D341Med (cell line): Measurements from ENCODE around the gene ANXA2R.
A peak's percentile ranks its signal among the peaks of the same experiment; 100 is the strongest.
"Not testable (repeated sequence)": the region's sequence is repeated elsewhere in the genome, so short reads cannot be mapped to it uniquely, and the experiment has no call there.

Experiments
- DNase-seq: peaks from one replicate; pipeline ENCODE4 v3.0.0; 2012; ENCODE audit warnings: low spot score

Gene ANXA2R, protein sequence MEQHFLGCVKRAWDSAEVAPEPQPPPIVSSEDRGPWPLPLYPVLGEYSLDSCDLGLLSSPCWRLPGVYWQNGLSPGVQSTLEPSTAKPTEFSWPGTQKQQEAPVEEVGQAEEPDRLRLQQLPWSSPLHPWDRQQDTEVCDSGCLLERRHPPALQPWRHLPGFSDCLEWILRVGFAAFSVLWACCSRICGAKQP

DNA sequence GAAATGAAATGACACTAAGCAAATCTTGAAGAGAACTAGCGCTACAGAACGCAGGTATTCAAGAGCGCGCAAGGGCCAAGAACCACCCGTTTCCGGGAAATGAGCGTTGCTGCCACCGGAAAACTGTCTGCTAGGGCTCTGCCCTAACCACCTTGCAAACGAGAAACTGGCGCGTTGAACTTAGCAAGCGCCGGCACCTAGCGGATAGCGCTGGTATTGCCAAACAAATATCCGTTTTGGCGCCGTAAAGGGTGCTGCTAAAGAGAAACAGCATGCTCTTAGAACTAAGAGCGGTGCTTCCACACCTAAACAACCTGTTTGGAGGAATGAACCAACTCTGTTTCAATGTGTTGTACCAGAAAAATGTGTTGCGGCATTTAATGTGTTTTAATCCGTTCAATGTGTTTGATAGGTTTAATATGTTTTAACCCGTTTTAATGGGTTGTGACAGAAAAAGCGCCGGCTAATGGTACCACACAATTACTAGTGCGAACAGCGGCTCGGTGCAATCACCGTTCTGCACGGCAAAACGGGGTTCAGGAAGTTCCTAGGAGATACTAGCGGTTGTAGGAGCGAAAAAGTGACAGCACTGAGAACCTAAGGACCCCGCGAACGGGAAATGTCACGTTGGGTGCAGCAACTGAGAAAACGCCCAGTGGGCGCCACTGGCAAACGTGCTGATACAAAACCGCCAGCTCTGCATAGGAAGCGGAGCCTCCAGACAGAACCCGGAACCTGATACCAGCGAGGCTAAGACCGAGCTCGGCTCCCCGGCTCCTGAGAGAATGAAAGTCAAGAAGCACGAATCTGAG is at the start of gene ANXA2R:
Gene ANXA2R (minus strand): TSS at position 33 of the 812 bp plus-strand sequence. CDS start 273 bp downstream, outside the sequence.
- peak; percentile 69 for DNase-seq

DNA sequence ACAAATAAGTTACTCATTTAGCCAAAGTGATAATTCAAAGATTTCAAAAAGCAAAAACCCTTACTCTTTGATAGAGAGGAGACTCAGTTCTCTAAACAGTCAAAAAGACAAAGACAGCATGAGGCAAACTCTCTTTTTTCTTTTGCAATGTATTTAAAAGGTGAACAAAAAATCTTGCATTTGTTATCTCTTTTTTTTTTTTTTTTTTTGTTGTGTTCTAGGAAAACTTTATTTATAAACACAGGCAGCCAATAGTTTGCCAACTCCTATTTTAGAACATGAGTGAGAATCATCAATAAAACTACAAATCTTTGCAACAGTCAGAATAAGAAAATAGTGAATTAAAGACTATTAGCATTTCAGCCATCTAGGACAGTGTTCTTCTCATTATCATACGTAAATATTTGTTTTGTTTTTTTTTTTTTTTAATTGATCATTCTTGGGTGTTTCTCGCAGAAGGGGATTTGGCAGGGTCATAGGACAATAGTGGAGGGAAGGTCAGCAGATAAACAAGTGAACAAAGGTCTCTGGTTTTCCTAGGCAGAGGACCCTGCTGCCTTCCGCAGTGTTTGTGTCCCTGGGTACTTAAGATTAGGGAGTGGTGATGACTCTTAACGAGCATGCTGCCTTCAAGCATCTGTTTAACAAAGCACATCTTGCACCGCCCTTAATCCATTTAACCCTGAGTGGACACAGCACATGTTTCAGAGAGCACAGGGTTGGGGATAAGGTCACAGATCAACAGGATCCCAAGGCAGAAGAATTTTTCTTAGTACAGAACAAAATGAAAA is 46.2 kb upstream of the ANXA2R start:
- not testable (repeated sequence) for DNase-seq

DNA sequence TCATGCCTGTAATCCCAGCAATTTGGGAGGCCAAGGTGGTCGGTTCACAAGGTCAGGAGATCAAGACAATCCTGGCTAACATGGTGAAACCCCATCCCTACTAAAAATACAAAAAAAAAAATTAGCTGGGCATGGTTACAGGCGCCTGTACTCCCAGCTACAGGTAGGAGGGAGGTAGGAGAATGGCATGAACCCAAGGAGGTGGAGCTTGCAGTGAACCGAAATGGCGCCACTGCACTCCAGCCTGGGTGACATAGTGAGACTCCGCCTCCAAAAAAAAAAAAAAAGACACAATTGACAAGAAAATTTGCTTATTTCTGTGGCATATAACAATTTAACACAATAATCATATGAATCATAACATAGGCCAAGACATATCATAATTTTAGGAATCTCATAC is 45.3 kb upstream of the ANXA2R start:
- DNase-seq = no peak

GRCh38 chr5:43084468-43084867 is 44.3 kb upstream of the ANXA2R start:
- DNase-seq = not testable (repeated sequence)

DNA sequence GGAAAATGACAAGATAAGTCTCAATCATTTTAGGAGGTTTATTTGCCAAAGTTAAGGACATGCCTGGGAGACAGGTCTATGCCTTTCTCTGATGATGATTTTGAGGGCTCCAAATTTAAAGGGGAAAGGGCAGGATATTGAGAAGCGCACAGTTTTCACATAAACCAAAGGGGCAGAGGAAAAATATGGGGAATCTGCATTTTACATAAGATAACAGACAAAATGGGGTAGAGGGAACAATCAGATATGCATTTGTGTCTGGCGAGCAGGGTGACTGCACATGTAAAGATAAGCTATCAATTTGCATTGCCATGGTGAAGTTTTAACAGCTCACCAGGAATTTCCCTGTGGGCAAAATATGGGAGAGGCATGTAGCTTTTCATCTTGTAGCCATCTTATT is 41.2 kb upstream of the ANXA2R start:
- not testable (repeated sequence) for DNase-seq

- no peak for DNase-seq
These were observed 38.8 kb upstream of the ANXA2R start for GRCh38 chr5:43078956-43079355.

GRCh38 chr5:43077446-43078191 is 37.5 kb upstream of the ANXA2R start:
- not testable (repeated sequence) for DNase-seq

DNA sequence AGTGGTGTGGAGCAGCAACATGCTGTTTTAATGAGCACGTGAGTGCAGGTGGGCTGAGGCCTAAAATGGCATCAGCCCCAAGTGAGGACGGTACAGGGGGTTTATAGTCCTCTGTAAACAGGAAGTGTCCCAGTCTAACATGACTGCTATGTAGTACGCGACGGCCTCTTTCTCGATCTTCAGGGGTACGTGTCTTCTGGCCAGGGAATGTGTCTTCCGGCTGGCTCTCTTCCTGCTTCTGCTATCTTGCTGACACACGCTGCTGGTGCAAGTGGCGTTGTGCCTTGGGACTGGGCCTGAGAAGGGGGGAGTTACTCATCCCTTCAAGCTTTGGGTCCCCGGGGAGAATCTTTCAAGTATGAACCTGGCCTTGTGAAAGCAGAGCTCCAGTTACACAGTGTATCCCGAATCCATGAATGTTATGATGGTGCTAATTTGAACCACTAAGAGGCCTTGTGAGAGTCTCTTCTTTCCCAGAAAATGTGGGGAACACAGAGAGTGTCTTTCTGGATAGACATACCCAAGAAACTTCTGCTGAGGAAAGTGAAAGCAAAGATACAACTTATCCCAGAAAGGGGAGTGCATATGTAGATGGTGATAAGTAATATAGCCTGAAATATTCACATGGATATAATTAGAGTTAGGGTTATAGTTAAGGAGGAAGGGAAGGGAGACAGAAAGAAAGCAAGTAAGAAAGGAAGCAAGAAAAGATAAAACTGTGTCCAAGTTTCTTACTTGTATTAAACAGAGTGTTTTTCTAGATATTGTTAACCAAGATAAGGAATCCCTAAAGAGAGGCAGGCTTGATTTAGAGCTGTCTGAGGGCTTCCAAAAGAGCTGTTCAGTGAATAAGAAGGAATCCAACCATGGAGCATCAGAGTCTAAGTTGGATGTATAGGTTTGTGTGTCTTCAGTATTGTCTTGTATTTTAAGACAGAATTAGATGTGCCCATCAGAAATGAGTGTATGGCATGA is 35.5 kb upstream of the ANXA2R start:
- no peak for DNase-seq

- no peak for DNase-seq
These were observed 34.8 kb upstream of the ANXA2R start for GRCh38 chr5:43074987-43075318.

DNA sequence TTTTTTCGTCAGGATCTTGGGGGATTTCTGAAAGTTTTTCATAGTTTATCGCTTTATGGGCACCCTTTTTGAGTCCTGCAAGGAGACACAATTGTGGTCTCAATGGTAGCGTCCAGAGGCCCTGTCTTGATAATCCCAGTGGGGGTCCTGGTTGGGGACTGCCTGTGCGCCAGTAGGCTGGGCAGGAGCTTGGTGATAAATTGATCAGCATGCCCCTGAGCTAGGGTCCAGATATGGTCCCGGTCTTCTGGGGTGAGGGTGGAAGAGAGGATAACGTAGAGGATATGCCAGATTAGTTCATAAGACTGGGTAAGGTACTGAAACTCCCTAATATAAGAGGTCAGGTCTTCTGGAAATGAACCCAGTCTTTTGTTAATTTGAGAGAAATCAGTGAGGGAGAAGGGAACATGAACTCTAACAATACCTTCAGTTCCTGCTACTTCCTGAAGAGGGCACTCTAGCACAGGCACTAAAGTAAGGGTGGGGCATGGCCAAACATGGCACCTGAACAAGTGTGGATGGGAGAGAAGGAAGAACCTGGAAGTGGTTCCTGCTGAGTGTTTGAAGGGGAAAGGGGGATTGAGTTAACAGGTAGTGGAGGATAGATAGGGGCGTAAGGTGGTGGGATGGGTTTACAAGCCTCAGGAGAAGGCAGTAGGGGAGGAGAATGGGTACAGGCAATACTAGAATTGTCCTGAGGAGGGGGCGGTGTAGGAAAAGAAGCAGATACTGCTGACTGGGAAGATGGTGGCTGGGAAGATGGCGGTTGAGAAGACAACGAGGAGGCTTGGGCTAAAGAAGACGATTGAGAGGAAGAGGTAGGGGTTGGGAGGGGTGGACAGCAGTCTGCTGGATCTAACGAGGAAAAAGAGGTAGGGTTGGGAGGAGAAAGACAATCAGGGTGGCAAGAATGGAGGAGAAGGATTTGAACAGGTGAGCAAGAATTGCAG is 33.8 kb upstream of the ANXA2R start:
- DNase-seq = peak; percentile 54

GRCh38 chr5:43069401-43069720 is 29.2 kb upstream of the ANXA2R start:
- DNase-seq = not testable (repeated sequence)

GRCh38 chr5:43068037-43068436 is 27.9 kb upstream of the ANXA2R start:
- no peak for DNase-seq

GRCh38 chr5:43066799-43067741 is 27.0 kb upstream of the ANXA2R start:
- peak; percentile 53 for DNase-seq

GRCh38 chr5:43065948-43066798 is 26.1 kb upstream of the ANXA2R start:
- DNase-seq = peak; percentile 79

GRCh38 chr5:43065387-43065947 is 25.3 kb upstream of the ANXA2R start:
- no peak for DNase-seq

- no peak for DNase-seq
These were observed 23.6 kb upstream of the ANXA2R start for GRCh38 chr5:43063721-43064171.

DNA sequence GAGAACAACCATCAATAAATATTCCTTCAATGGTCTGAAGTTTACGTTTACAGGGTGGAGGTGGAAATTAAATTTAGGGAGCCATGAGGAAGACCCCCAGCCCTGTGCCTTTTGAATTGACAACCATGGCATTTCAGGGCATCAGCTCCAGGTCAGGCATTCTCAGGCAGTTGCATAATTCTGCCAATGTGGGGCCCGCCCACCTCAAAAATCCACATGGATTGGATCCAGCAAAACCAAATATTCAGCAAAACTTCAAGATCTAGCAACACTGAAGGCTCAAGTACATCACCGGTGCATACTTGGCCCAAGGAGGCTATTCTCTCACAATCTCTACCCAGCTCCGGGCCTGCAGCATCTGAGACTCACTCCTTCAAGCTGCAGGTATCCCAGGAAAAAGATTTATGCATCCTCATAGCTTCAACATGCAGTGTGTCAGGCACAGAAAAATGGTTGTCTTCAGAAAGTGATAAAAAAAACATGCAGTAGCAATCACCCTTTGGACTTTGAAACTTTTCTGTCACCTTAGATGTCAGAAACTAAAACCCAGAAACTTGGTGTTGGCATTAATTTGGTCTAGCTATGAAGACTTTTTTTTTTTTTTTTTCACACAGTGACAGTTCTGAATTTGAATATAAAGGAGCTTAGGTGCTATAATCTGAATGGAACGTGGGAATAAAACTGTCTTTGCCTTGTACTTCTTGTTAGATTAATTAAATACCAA is 21.4 kb upstream of the ANXA2R start:
- DNase-seq = no peak
